K562 (cell line): ENCODE data around the gene SFXN3. TPM values are rescaled to one million over a fixed set of nuclear protein-coding genes. Genes with fewer than 3 reads are reported as not detected.
A peak's percentile ranks its signal among the peaks of the same experiment; 100 is the strongest.

Source experiments
- CBX1 ChIP-seq: sonication (generic); IDR thresholded peaks from 2 replicates; pipeline ENCODE4 v1.6.1; 2016; ENCODE audit warnings: antibody characterized with exemption, low read depth, mild to moderate bottlenecking
- CTBP1 ChIP-seq: fragments of 450-650 bp; IDR thresholded peaks from 2 replicates; pipeline ENCODE4 v1.6.1; 2016; ENCODE audit warnings: borderline replicate concordance
- EGR1 ChIP-seq: fragments of 450-650 bp; conservative IDR thresholded peaks from 2 replicates; pipeline ENCODE4 v1.6.1; 2017; ENCODE audit warnings: mild to moderate bottlenecking
- GATAD2A ChIP-seq: fragments of 450-650 bp; IDR thresholded peaks from 2 replicates; pipeline ENCODE4 v1.6.1; 2017
- HNRNPUL1 ChIP-seq: fragments of 200-400 bp; formaldehyde crosslinking; IDR thresholded peaks from 2 replicates; pipeline ENCODE4 v1.6.1; 2017; ENCODE audit warnings: low read length
- LEF1 ChIP-seq: fragments of 450-650 bp; IDR thresholded peaks from 2 replicates; pipeline ENCODE4 v1.6.1; 2016; ENCODE audit warnings: mild to moderate bottlenecking
- MAZ ChIP-seq, 2 experiments: fragments of 450-650 bp in 1 of 2; sonication (generic) in 1 of 2; formaldehyde crosslinking; IDR thresholded peaks in 1 of 2; conservative IDR thresholded peaks in 1 of 2; 2 replicates each; pipeline versions ENCODE4 v1.4.0 to v1.5.0; 2020; ENCODE audit warnings: mild to moderate bottlenecking in 1 of 2, missing genetic modification reagents in 1 of 2
- MEIS2 ChIP-seq: fragments of 450-650 bp; IDR thresholded peaks from 2 replicates; pipeline ENCODE4 v1.6.1; 2014; ENCODE audit warnings: mild to moderate bottlenecking; ENCODE audit not compliant: partially characterized antibody
- MYC ChIP-seq, 2 experiments: fragments of 250-450 bp in 1 of 2; sonication (Bioruptor Pico) in 1 of 2; IDR thresholded peaks; 2 replicates each; pipeline versions ENCODE4 v1.5.1 to v1.6.1; 2012 to 2021; ENCODE audit warnings: low read depth in 2 of 2, borderline replicate concordance in 1 of 2, improper control_type of control experiment in 1 of 2, low read length in 1 of 2, mild to moderate bottlenecking in 1 of 2, moderate library complexity in 1 of 2
- NCOA6 ChIP-seq: fragments of 450-650 bp; IDR thresholded peaks from 2 replicates; pipeline ENCODE4 v1.6.1; 2017; ENCODE audit warnings: mild to moderate bottlenecking
- POLR2B ChIP-seq: fragments of 450-650 bp; IDR thresholded peaks from 2 replicates; pipeline ENCODE4 v1.6.1; 2018; ENCODE audit warnings: low read depth; ENCODE audit not compliant: partially characterized antibody
- PURB ChIP-seq: sonication (generic); formaldehyde crosslinking; IDR thresholded peaks from 2 replicates; pipeline ENCODE4 v1.9.0; 2021; ENCODE audit warnings: low read depth, mild to moderate bottlenecking, missing genetic modification reagents
- RAD21 ChIP-seq, 2 experiments: fragments of 250-450 bp in 1 of 2; fragments of 450-650 bp in 1 of 2; sonication (Bioruptor Pico) in 1 of 2; formaldehyde crosslinking in 1 of 2; IDR thresholded peaks in 1 of 2; conservative IDR thresholded peaks in 1 of 2; 2 replicates each; pipeline versions ENCODE4 v1.4.0 to v1.8.0; 2020 to 2022; ENCODE audit warnings: mild to moderate bottlenecking in 2 of 2, moderate library complexity in 1 of 2
- SNIP1 ChIP-seq: fragments of 450-650 bp; IDR thresholded peaks from 2 replicates; pipeline ENCODE4 v1.7.1; 2017; ENCODE audit warnings: low read depth, mild to moderate bottlenecking
- SP1 ChIP-seq: sonication (generic); formaldehyde crosslinking; IDR thresholded peaks from 2 replicates; pipeline ENCODE4 v1.8.1; 2022; ENCODE audit warnings: mild to moderate bottlenecking, missing genetic modification reagents
- ZBED1 ChIP-seq: IDR thresholded peaks from 2 replicates; pipeline ENCODE4 v1.6.1; 2014
- ZBTB2 ChIP-seq: fragments of 450-650 bp; IDR thresholded peaks from 2 replicates; pipeline ENCODE4 v1.6.1; 2016; ENCODE audit warnings: antibody characterized with exemption
- ZC3H8 ChIP-seq: fragments of 450-650 bp; IDR thresholded peaks from 2 replicates; pipeline ENCODE4 v1.6.1; 2017
- ZHX1 ChIP-seq: fragments of 150-350 bp; conservative IDR thresholded peaks from 2 replicates; pipeline ENCODE4 v1.6.1; 2014; ENCODE audit warnings: low read length
- ZNF197 ChIP-seq: fragments of 200-800 bp; sonication (Bioruptor generic); IDR thresholded peaks from 2 replicates; pipeline ENCODE4 v1.6.1; 2016; ENCODE audit warnings: low read depth, missing genetic modification characterization, missing compliant biosample characterization
- ZNF79 ChIP-seq: fragments of 250-450 bp; sonication (Bioruptor Pico); IDR thresholded peaks from 2 replicates; pipeline ENCODE4 v1.4.0; 2020; ENCODE audit warnings: low read depth, mild to moderate bottlenecking, moderate library complexity
- ZSCAN32 ChIP-seq: fragments of 450-650 bp; formaldehyde crosslinking; IDR thresholded peaks from 2 replicates; pipeline ENCODE4 v1.4.0; 2020; ENCODE audit warnings: mild to moderate bottlenecking, moderate library complexity
- polyA plus RNA-seq, 8 experiments: library from polyadenylated mRNA; depleted of rRNA in 4 of 8; stranded (reverse) in 5 of 8; unstranded in 3 of 8; fragments of >200 nt; fragmentation: Nextera tagmentation in 2 of 8; fragmentation: Illumina TruSeq in 1 of 8; extraction: Ambion mirVana in 2 of 8; extraction: Trizol in 1 of 8; gene quantifications; 2 replicates each; pipeline versions ENCODE4 v1.2.1 to v1.2.3, GENCODE V29; 2011 to 2014; ENCODE audit warnings: inconsistent platforms in 1 of 8, missing spikeins in 1 of 8
- total RNA-seq, 7 experiments: library from RNA; depleted of rRNA in 6 of 7; stranded (reverse); fragments of >200 nt in 6 of 7; fragmentation: Illumina TruSeq in 2 of 7; extraction: Trizol in 2 of 7; gene quantifications; 2 replicates each; pipeline versions ENCODE4 v1.2.1 to v1.2.3, GENCODE V29; 2011 to 2021; ENCODE audit warnings: low replicate concordance in 1 of 7
- TF ChIP-seq, protein P1 (sequence below): fragments of 200-800 bp; sonication (Bioruptor generic); IDR thresholded peaks from 2 replicates; pipeline ENCODE4 v1.6.1; 2017; ENCODE audit warnings: missing genetic modification characterization, missing compliant biosample characterization
- TF ChIP-seq, protein P2 (sequence below): fragments of 250-450 bp; sonication (Bioruptor Pico); IDR thresholded peaks from 2 replicates; pipeline ENCODE4 v1.5.0; 2021

SFXN3 gene
- total and polyA plus RNA-seq, 9 of the 15 experiments (the other 6 are each of a cell fraction or from before 2014, with no cell fraction given) = 0.24 to 4.6 (median 0.86) TPM

- TF ChIP-seq MYC (IDR thresholded peaks at IDR 0.05; ENCODE audit: low read depth, low read length) = 0 out of 2 replicates have a peak, but pooled peaks have one; percentile 38
- no peak for TF ChIP-seq MYC (CRISPR knock-in tag; IDR thresholded peaks at IDR 0.05; ENCODE audit: borderline replicate concordance, low read depth)
- TF ChIP-seq CBX1 = no peak; the same call in 1 of the 2 replicates
- no peak for TF ChIP-seq SNIP1
- TF ChIP-seq LEF1 = peak; percentile 55
- peak; percentile 67 for TF ChIP-seq POLR2B
- no peak for TF ChIP-seq ZNF79
- no peak for TF ChIP-seq HNRNPUL1
- no peak for TF ChIP-seq ZSCAN32 (CRISPR knock-in tag)
- no peak for TF ChIP-seq ZBED1
- TF ChIP-seq, protein P1, sequence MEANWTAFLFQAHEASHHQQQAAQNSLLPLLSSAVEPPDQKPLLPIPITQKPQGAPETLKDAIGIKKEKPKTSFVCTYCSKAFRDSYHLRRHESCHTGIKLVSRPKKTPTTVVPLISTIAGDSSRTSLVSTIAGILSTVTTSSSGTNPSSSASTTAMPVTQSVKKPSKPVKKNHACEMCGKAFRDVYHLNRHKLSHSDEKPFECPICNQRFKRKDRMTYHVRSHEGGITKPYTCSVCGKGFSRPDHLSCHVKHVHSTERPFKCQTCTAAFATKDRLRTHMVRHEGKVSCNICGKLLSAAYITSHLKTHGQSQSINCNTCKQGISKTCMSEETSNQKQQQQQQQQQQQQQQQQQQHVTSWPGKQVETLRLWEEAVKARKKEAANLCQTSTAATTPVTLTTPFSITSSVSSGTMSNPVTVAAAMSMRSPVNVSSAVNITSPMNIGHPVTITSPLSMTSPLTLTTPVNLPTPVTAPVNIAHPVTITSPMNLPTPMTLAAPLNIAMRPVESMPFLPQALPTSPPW = peak; percentile 82
- TF ChIP-seq, protein P2, sequence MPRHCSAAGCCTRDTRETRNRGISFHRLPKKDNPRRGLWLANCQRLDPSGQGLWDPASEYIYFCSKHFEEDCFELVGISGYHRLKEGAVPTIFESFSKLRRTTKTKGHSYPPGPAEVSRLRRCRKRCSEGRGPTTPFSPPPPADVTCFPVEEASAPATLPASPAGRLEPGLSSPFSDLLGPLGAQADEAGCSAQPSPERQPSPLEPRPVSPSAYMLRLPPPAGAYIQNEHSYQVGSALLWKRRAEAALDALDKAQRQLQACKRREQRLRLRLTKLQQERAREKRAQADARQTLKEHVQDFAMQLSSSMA = no peak
- TF ChIP-seq ZNF197 = no peak
- no peak for TF ChIP-seq RAD21 (CRISPR knock-in tag; conservative IDR thresholded peaks at IDR 0.05 in 1 of 2, IDR thresholded peaks at IDR 0.05 in 1 of 2)
- TF ChIP-seq CTBP1 = peak; percentile 70; the same call in 1 of the 2 replicates
- TF ChIP-seq ZBTB2 = 0 out of 2 replicates have a peak, but pooled peaks have one; percentile 27
- TF ChIP-seq ZC3H8 = no peak
- no peak; the same call in 1 of the 2 replicates for TF ChIP-seq ZHX1
- TF ChIP-seq EGR1 = peak; percentile 54
- TF ChIP-seq MEIS2 = peak; percentile 51
- TF ChIP-seq GATAD2A = no peak
- TF ChIP-seq PURB = no peak
- 0 out of 2 replicates have a peak, but pooled peaks have one; percentile 11 for TF ChIP-seq NCOA6
- TF ChIP-seq SP1 (CRISPR knock-in tag) = peak; percentile 74; the same call in 1 of the 2 replicates
- TF ChIP-seq MAZ (CRISPR knock-in tag; conservative IDR thresholded peaks at IDR 0.05 in 1 of 2, IDR thresholded peaks at IDR 0.05 in 1 of 2) = peak; percentile 90 to 94
These were observed 30.1 kb downstream of the SFXN3 start (continued) for GRCh38 chr10:101060951-101061623.
